Progenitor cell of endocrine pancreas (in vitro differentiated cells): ENCODE data around the gene RBM22. TPM values are rescaled to one million over a fixed set of nuclear protein-coding genes. Genes with fewer than 3 reads are reported as not detected.

ENCODE experiments used
- DNase-seq: peaks from one replicate; pipeline ENCODE4 v3.0.0; 2021; ENCODE audit warnings: low spot score; ENCODE audit not compliant: unreplicated experiment
- H3K27ac Mint-ChIP-seq: 2 replicates; pipeline ENCODE4 v1.8.0; 2021; ENCODE audit warnings: mild to moderate bottlenecking, moderate library complexity, mixed read lengths
- H3K27me3 Mint-ChIP-seq: 2 replicates; pipeline ENCODE4 v1.8.0; 2021; ENCODE audit warnings: mixed read lengths
- H3K36me3 Mint-ChIP-seq: 2 replicates; pipeline ENCODE4 v1.8.0; 2022; ENCODE audit warnings: mixed read lengths; ENCODE audit not compliant: insufficient read depth
- H3K4me1 Mint-ChIP-seq: 2 replicates; pipeline ENCODE4 v1.8.0; 2021; ENCODE audit warnings: low read depth, mixed read lengths
- H3K4me3 Mint-ChIP-seq: 2 replicates; pipeline ENCODE4 v1.8.0; 2021; ENCODE audit warnings: low read depth, mild to moderate bottlenecking, moderate library complexity, mixed read lengths
- H3K9me3 Mint-ChIP-seq: 2 replicates; pipeline ENCODE4 v1.8.0; 2021; ENCODE audit warnings: low read depth, mixed read lengths
- CTCF ChIP-seq: fragments of 200-600 bp; sonication (generic); IDR thresholded peaks from one replicate; pipeline ENCODE4 v1.5.0; 2021; ENCODE audit warnings: antibody characterized with exemption, mild to moderate bottlenecking; ENCODE audit not compliant: unreplicated experiment
- total RNA-seq: library from RNA; stranded (reverse); gene quantifications from 2 replicates; pipeline ENCODE4 v1.2.1, GENCODE V29; 2021

The RBM22 gene
- total RNA-seq, 1 donor from 2014 or later, result 59.1 TPM

GRCh38 chr5:150660108-150660831 lies 40.6 kb downstream of the RBM22 start:
- Mint-ChIP-seq H3K9me3 (no peaks in the 10 kb centered on the region), H3K27ac (no peak overlapping the region), H3K4me3 (no peak overlapping the region), H3K36me3 (no peaks in the 10 kb centered on the region), H3K27me3 (peaks cover 22% of the 10 kb centered on the region), H3K4me1 (peaks cover 4% of the 10 kb centered on the region)
- DNase-seq, result no peak
- TF ChIP-seq CTCF, result no peak

GRCh38 chr5:150659360-150660107 lies 41.3 kb downstream of the RBM22 start:
- H3K27me3 Mint-ChIP-seq, result peaks cover 22% of the 10 kb centered on the region
- peaks cover 4% of the 10 kb centered on the region for H3K4me1 Mint-ChIP-seq
- no peaks in the 10 kb centered on the region for H3K36me3 Mint-ChIP-seq
- no peak for DNase-seq
- TF ChIP-seq CTCF, result no peak
- no peak overlapping the region for H3K4me3 Mint-ChIP-seq
- H3K27ac Mint-ChIP-seq, result no peak overlapping the region
- H3K9me3 Mint-ChIP-seq, result no peaks in the 10 kb centered on the region

- no peaks in the 10 kb centered on the region for H3K9me3 Mint-ChIP-seq
- no peak for TF ChIP-seq CTCF
- peaks cover 23% of the 10 kb centered on the region for H3K27me3 Mint-ChIP-seq
- H3K4me3 Mint-ChIP-seq, result no peak overlapping the region
- no peaks in the 10 kb centered on the region for H3K36me3 Mint-ChIP-seq
- no peak overlapping the region for H3K27ac Mint-ChIP-seq
- no peak for DNase-seq
- H3K4me1 Mint-ChIP-seq, result peaks cover 4% of the 10 kb centered on the region
These were observed 42.1 kb downstream of the RBM22 start for GRCh38 chr5:150658699-150659265.

- TF ChIP-seq CTCF, result no peak
- DNase-seq, result no peak
- H3K36me3 Mint-ChIP-seq, result no peaks in the 10 kb centered on the region
- H3K27me3 Mint-ChIP-seq, result peaks cover 25% of the 10 kb centered on the region
- H3K9me3 Mint-ChIP-seq, result no peaks in the 10 kb centered on the region
- H3K4me1 Mint-ChIP-seq, result peaks cover 4% of the 10 kb centered on the region
- no peak overlapping the region for H3K27ac Mint-ChIP-seq
- no peak overlapping the region for H3K4me3 Mint-ChIP-seq
These were observed 42.7 kb downstream of the RBM22 start for GRCh38 chr5:150658121-150658520.
